ENCODE data around the gene DERL2. TPM values are rescaled to one million over a fixed set of nuclear protein-coding genes. Genes with fewer than 3 reads are reported as not detected.

DERL2 gene
- total RNA-seq, 4 donors from 2014 or later, result 29.6 to 107 (median 52.5) TPM

GRCh38 chr17:5424909-5425308, 61.1 kb downstream of the DERL2 start:
- intact Hi-C loops (cut with DNase I), result no loop called here
- H3K27ac ChIP-seq, result no peak overlapping the region

DNA sequence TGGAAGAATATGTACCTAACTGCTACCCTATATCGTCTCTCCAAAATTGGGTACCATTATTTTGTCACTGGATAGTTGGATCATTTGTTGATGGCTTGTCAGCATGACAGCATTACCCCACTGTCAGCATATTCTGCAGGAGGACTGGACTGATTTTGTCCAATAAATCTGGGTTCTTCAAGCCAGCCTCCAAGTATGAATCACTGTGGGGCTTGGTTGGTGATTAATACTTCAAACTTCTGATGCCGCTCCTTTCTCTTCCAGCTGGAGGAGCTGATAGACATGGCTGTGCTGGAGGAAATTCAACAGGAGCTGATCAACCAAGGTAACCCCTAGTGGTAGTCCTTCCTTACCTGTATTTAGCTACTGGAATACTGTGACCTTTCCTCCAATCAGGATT, 63.5 kb downstream of the DERL2 start:
- Histone ChIP-seq H3K4me1 (peaks cover 15 to 19% of the 10 kb centered on the region in 2 donors), H3K4me3 (replicated peaks in 1 of 3) (no peak overlapping the region), H3K27me3 (no peaks in the 10 kb centered on the region), H3K27ac (no peak overlapping the region), H3K36me3 (peaks cover 22 to 38% of the 10 kb centered on the region in 2 donors), H3K9me3 (no peaks in the 10 kb centered on the region)
- TF ChIP-seq CTCF (IDR thresholded peaks at IDR 0.05), result no peak
- DNase-seq, result no peak
- 90 to 96% methylated on average over 2 of the region's 2 CpGs for WGBS, 2 donors
- intact Hi-C loops (cut with DNase I), result no loop called here

More at GRCh38 chr17:5424909-5425308, 61.1 kb downstream of the DERL2 start:
- DNase-seq, result no peak
- Histone ChIP-seq H3K4me1 (peaks cover 9% of the 10 kb centered on the region in 2 donors), H3K36me3 (peaks cover 22 to 47% of the 10 kb centered on the region in 2 donors), H3K4me3 (replicated peaks in 1 of 3) (no peak overlapping the region), H3K27me3 (no peaks in the 10 kb centered on the region), H3K9me3 (no peaks in the 10 kb centered on the region)
- TF ChIP-seq CTCF (IDR thresholded peaks at IDR 0.05) (no peak), POLR2A (IDR thresholded peaks at IDR 0.05) (no peak)
- WGBS, 2 donors, result 76 to 77% methylated on average over 1 of the region's 1 CpG

Other genes starting within 250 kb of the DERL2 start
- gene RABEP1, start 203.9 kb downstream of the DERL2 start, total RNA-seq, result 10 to 100 TPM; 36.0 to 57.7 (median 40.9) TPM
- gene NUP88, start 66.5 kb downstream of the DERL2 start, total RNA-seq, result 100 to 1,000 TPM in 3 of 4 donors, 10 to 100 TPM in 1; 84.8 to 158 (median 134) TPM
- gene RPAIN, start 66.0 kb downstream of the DERL2 start, total RNA-seq, result 10 to 100 TPM; 33.9 to 67.1 (median 49.4) TPM
- 100 to 1,000 TPM in 3 of 4 donors, 10 to 100 TPM in 1; 75.4 to 143 (median 113) TPM for gene C1QBP, start 47.0 kb downstream of the DERL2 start, total RNA-seq
- gene DHX33, start 17.2 kb downstream of the DERL2 start, total RNA-seq, result 10 to 100 TPM in 2 of 4 donors, 1 to 10 TPM in 2; 9.2 to 11.2 (median 9.8) TPM
- 10 to 100 TPM; 25.7 to 34.5 (median 29.2) TPM for gene MIS12, start 388 bp upstream of the DERL2 start, total RNA-seq
- gene NLRP1, start 98.3 kb upstream of the DERL2 start, total RNA-seq, result 10 to 100 TPM; 28.4 to 36.7 (median 31.8) TPM

All from thyroid gland (tissue), 4 donors.